IPS-18c (cell line): ENCODE measurements around the gene CST11.

Experiments
- H3K4me3 ChIP-seq: 2 replicates; pipeline ENCODE4 v1.7.0; 2013; ENCODE audit warnings: low read depth, mild to moderate bottlenecking, low read length, moderate library complexity; ENCODE audit not compliant: insufficient read depth
- H3K9me3 ChIP-seq: one replicate; pipeline ENCODE4 v1.6.1; 2013; ENCODE audit warnings: mild to moderate bottlenecking, low read length, moderate library complexity; ENCODE audit not compliant: control insufficient read depth, insufficient read depth

Gene CST11

GRCh38 chr20:23412026-23412425, 40.6 kb downstream of the CST11 start:
- Histone ChIP-seq H3K4me3 (no peak overlapping the region), H3K9me3 (no peaks in the 10 kb centered on the region)

- no peaks in the 10 kb centered on the region for H3K9me3 ChIP-seq
- no peak overlapping the region for H3K4me3 ChIP-seq
These were observed 41.6 kb downstream of the CST11 start for GRCh38 chr20:23410916-23411695.

GRCh38 chr20:23409800-23410199, 42.9 kb downstream of the CST11 start:
- H3K4me3 ChIP-seq: no peak overlapping the region
- H3K9me3 ChIP-seq: no peaks in the 10 kb centered on the region

GRCh38 chr20:23408957-23409356, 43.7 kb downstream of the CST11 start:
- Histone ChIP-seq H3K4me3 (no peak overlapping the region), H3K9me3 (no peaks in the 10 kb centered on the region)

GRCh38 chr20:23407781-23408464, 44.8 kb downstream of the CST11 start:
- no peak overlapping the region for H3K4me3 ChIP-seq
- no peaks in the 10 kb centered on the region for H3K9me3 ChIP-seq

GRCh38 chr20:23406880-23407279, 45.8 kb downstream of the CST11 start:
- H3K4me3 ChIP-seq: no peak overlapping the region
- no peaks in the 10 kb centered on the region for H3K9me3 ChIP-seq

- H3K4me3 ChIP-seq: no peak overlapping the region
- H3K9me3 ChIP-seq: no peaks in the 10 kb centered on the region
These were observed 48.5 kb downstream of the CST11 start for GRCh38 chr20:23404196-23404595.

GRCh38 chr20:23403751-23404150, 48.9 kb downstream of the CST11 start:
- no peaks in the 10 kb centered on the region for H3K9me3 ChIP-seq
- H3K4me3 ChIP-seq: no peak overlapping the region

GRCh38 chr20:23401051-23401450, 51.6 kb downstream of the CST11 start:
- no peak overlapping the region for H3K4me3 ChIP-seq
- H3K9me3 ChIP-seq: no peaks in the 10 kb centered on the region
